ENCODE results near the gene EPB41L3.
"Not testable (repeated sequence)": the region's sequence is repeated elsewhere in the genome, so short reads cannot be mapped to it uniquely, and the experiment has no call there.

Gene EPB41L3

GRCh38 chr18:5490753-5491480 is 52.9 kb downstream of the EPB41L3 start:
- no peak for DNase-seq

GRCh38 chr18:5488844-5489243 is 55.0 kb downstream of the EPB41L3 start:
- DNase-seq = no peak

GRCh38 chr18:5488044-5488443 is 55.8 kb downstream of the EPB41L3 start:
- not testable (repeated sequence) for DNase-seq

- no peak for DNase-seq
Observed at GRCh38 chr18:5484526-5484925, 59.3 kb downstream of the EPB41L3 start.

GRCh38 chr18:5481621-5482020 is 62.2 kb downstream of the EPB41L3 start:
- no peak for DNase-seq

GRCh38 chr18:5478261-5478660 is 65.5 kb downstream of the EPB41L3 start:
- DNase-seq = no peak

GRCh38 chr18:5476961-5477800 is 66.6 kb downstream of the EPB41L3 start:
- no peak for DNase-seq

- no peak for DNase-seq
Observed at GRCh38 chr18:5475267-5475666, 68.5 kb downstream of the EPB41L3 start.

- no peak for DNase-seq
Observed at GRCh38 chr18:5469340-5469739, 74.5 kb downstream of the EPB41L3 start.

GRCh38 chr18:5468394-5468793 is 75.4 kb downstream of the EPB41L3 start:
- DNase-seq = no peak

- no peak for DNase-seq
Observed at GRCh38 chr18:5467671-5468070, 76.1 kb downstream of the EPB41L3 start.

- no peak for DNase-seq
Observed at GRCh38 chr18:5466256-5466655, 77.5 kb downstream of the EPB41L3 start.

GRCh38 chr18:5464251-5464650 is 79.5 kb downstream of the EPB41L3 start:
- DNase-seq = no peak

- no peak for DNase-seq
Observed at GRCh38 chr18:5463831-5464230, 80.0 kb downstream of the EPB41L3 start.

GRCh38 chr18:5463390-5463789 is 80.4 kb downstream of the EPB41L3 start:
- no peak for DNase-seq

- no peak for DNase-seq
Observed at GRCh38 chr18:5462227-5462626, 81.6 kb downstream of the EPB41L3 start.

GRCh38 chr18:5461041-5461440 is 82.8 kb downstream of the EPB41L3 start:
- DNase-seq = no peak

- DNase-seq = no peak
Observed at GRCh38 chr18:5457462-5457957, 86.3 kb downstream of the EPB41L3 start.

GRCh38 chr18:5456577-5457461 is 87.0 kb downstream of the EPB41L3 start:
- DNase-seq = no peak

GRCh38 chr18:5455674-5456073 is 88.1 kb downstream of the EPB41L3 start:
- no peak for DNase-seq

- no peak for DNase-seq
Observed at GRCh38 chr18:5452943-5453443, 90.8 kb downstream of the EPB41L3 start.

GRCh38 chr18:5451871-5452270 is 91.9 kb downstream of the EPB41L3 start:
- DNase-seq = no peak

- DNase-seq = no peak
Observed at GRCh38 chr18:5451150-5451549, 92.6 kb downstream of the EPB41L3 start.
